WTC11 (cell line): ENCODE results near the gene FEM1C. TPM values are rescaled to one million over a fixed set of nuclear protein-coding genes. Genes with fewer than 3 reads are reported as not detected.

ENCODE experiments used
- ATAC-seq: fragments of 200-7000 bp; cut with Tn5 transposase; 2 replicates; pipeline ENCODE4 v1.10.0; 2021; ENCODE audit warnings: mild to moderate bottlenecking, moderate library complexity
- CTCF ChIA-PET: fragments of 300-600 bp; sonication (Branson Sonifier 250); formaldehyde crosslinking; loops from one replicate; lab custom pipeline; 2021; ENCODE audit warnings: antibody characterized with exemption; lab: Charles Lee
- POLR2A ChIA-PET: fragments of 350-600 bp; sonication (Branson Sonifier 250); formaldehyde crosslinking; loops from one replicate; lab custom pipeline; 2021; ENCODE audit warnings: antibody characterized with exemption; lab: Charles Lee
- DNase-seq: peaks from one replicate; pipeline ENCODE4 v3.0.0; 2021; ENCODE audit warnings: low spot score
- H3K27ac Mint-ChIP-seq: 2 replicates; pipeline ENCODE4 v1.8.0; 2021; ENCODE audit warnings: mixed read lengths
- H3K27me3 Mint-ChIP-seq: 2 replicates; pipeline ENCODE4 v1.8.0; 2021; ENCODE audit warnings: low read depth, mild to moderate bottlenecking, moderate library complexity, mixed read lengths
- H3K36me3 Mint-ChIP-seq: 2 replicates; pipeline ENCODE4 v1.8.0; 2021; ENCODE audit warnings: mixed read lengths
- H3K4me1 Mint-ChIP-seq: 2 replicates; pipeline ENCODE4 v1.8.0; 2022; ENCODE audit warnings: mixed read lengths
- H3K4me3 Mint-ChIP-seq: 2 replicates; pipeline ENCODE4 v1.8.0; 2021; ENCODE audit warnings: mild to moderate bottlenecking, moderate library complexity, mixed read lengths
- H3K9me3 Mint-ChIP-seq: 2 replicates; pipeline ENCODE4 v1.8.0; 2021; ENCODE audit warnings: mixed read lengths
- AFF4 ChIP-seq: sonication (generic); formaldehyde crosslinking; IDR thresholded peaks from 2 replicates; pipeline ENCODE4 v1.8.1; 2023; ENCODE audit warnings: mild to moderate bottlenecking, missing genetic modification reagents, borderline replicate concordance
- ATF3 ChIP-seq: sonication (generic); formaldehyde crosslinking; conservative IDR thresholded peaks from 2 replicates; pipeline ENCODE4 v1.8.1; 2022; ENCODE audit warnings: mild to moderate bottlenecking, missing genetic modification reagents
- ELF4 ChIP-seq: sonication (generic); formaldehyde crosslinking; IDR thresholded peaks from 2 replicates; pipeline ENCODE4 v1.8.1; 2022; ENCODE audit warnings: low read depth, mild to moderate bottlenecking, moderate library complexity, missing genetic modification reagents
- KAT7 ChIP-seq: sonication (generic); formaldehyde crosslinking; IDR thresholded peaks from 2 replicates; pipeline ENCODE4 v1.8.1; 2023; ENCODE audit warnings: missing genetic modification reagents, mild to moderate bottlenecking, borderline replicate concordance
- MYBL2 ChIP-seq: sonication (generic); formaldehyde crosslinking; IDR thresholded peaks from 2 replicates; pipeline ENCODE4 v1.8.1; 2023; ENCODE audit warnings: mild to moderate bottlenecking, moderate library complexity, missing genetic modification reagents
- NR2C2 ChIP-seq: sonication (generic); formaldehyde crosslinking; IDR thresholded peaks from 2 replicates; pipeline ENCODE4 v1.8.0; 2022; ENCODE audit warnings: mild to moderate bottlenecking, missing genetic modification reagents
- NR3C1 ChIP-seq: sonication (generic); formaldehyde crosslinking; conservative IDR thresholded peaks from 2 replicates; pipeline ENCODE4 v1.8.1; 2023; ENCODE audit warnings: low read depth, mild to moderate bottlenecking, missing genetic modification reagents
- OVOL2 ChIP-seq: fragments of 250-450 bp; sonication (Bioruptor Pico); IDR thresholded peaks from 2 replicates; pipeline ENCODE4 v1.9.0; 2021; ENCODE audit warnings: mild to moderate bottlenecking, borderline replicate concordance
- PRDM15 ChIP-seq: sonication (generic); formaldehyde crosslinking; IDR thresholded peaks from 2 replicates; pipeline ENCODE4 v1.8.0; 2022; ENCODE audit warnings: missing genetic modification reagents
- TP53 ChIP-seq: sonication (generic); formaldehyde crosslinking; IDR thresholded peaks from 2 replicates; pipeline ENCODE4 v1.8.1; 2023; ENCODE audit warnings: mild to moderate bottlenecking, missing genetic modification reagents
- ZNF317 ChIP-seq: sonication (generic); formaldehyde crosslinking; IDR thresholded peaks from 2 replicates; pipeline ENCODE4 v1.8.1; 2023; ENCODE audit warnings: low read depth, mild to moderate bottlenecking, moderate library complexity, missing genetic modification reagents, borderline replicate concordance
- ZNF425 ChIP-seq: fragments of 250-450 bp; sonication (Bioruptor Pico); conservative IDR thresholded peaks from 2 replicates; pipeline ENCODE4 v1.9.0; 2021; ENCODE audit warnings: mild to moderate bottlenecking
- ZNF532 ChIP-seq: fragments of 250-450 bp; sonication (Bioruptor Pico); IDR thresholded peaks from 2 replicates; pipeline ENCODE4 v1.9.0; 2021; ENCODE audit warnings: mild to moderate bottlenecking, borderline replicate concordance
- total RNA-seq: library from RNA; stranded (reverse); gene quantifications from 3 replicates; pipeline ENCODE4 v1.2.3, GENCODE V29; 2021
- TF ChIP-seq, protein P1 (sequence below): sonication (generic); formaldehyde crosslinking; IDR thresholded peaks from 2 replicates; pipeline ENCODE4 v1.8.0; 2022; ENCODE audit warnings: mild to moderate bottlenecking, missing genetic modification reagents
- TF ChIP-seq, protein P2 (sequence below): sonication (generic); formaldehyde crosslinking; IDR thresholded peaks from 2 replicates; pipeline ENCODE4 v1.8.1; 2022; ENCODE audit warnings: missing genetic modification reagents, borderline replicate concordance

The FEM1C gene
- total RNA-seq, 1 experiment from 2014 or later, result 13.6 TPM

DNA sequence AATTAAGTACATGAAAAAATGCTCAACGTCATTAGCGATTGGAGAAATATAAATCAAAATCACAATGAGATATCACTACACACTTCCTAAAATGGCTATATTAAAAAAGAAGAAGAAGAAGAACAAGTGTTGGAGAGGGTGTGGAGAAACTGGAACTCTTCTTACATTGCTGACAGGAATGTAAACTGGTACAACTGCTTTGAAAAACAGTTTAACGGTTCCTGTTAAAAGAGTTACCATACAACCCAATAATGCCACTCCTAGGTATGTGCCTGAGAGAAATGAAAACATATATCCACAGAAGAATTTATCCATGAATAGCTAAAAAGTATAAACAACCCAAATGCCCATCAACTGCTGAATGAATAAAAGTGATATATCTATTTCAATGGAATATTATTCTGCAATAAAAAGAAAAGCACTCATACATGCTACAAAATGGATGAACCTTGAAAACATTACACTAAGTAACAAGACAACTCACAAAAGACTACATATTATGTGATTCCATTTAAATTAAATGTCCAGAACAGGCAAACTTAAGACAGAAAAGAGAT lies 9.0 kb downstream of the FEM1C start (continued):
- TF ChIP-seq ELF4 (CRISPR knock-in tag) (no peak), ATF3 (CRISPR knock-in tag) (no peak), MYBL2 (CRISPR knock-in tag) (no peak), NR2C2 (CRISPR knock-in tag) (no peak), ZNF532 (CRISPR knock-in tag) (no peak)
- TF ChIP-seq, protein P1, sequence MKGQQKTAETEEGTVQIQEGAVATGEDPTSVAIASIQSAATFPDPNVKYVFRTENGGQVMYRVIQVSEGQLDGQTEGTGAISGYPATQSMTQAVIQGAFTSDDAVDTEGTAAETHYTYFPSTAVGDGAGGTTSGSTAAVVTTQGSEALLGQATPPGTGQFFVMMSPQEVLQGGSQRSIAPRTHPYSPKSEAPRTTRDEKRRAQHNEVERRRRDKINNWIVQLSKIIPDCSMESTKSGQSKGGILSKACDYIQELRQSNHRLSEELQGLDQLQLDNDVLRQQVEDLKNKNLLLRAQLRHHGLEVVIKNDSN (CRISPR knock-in tag), result no peak
- TF ChIP-seq, protein P2, sequence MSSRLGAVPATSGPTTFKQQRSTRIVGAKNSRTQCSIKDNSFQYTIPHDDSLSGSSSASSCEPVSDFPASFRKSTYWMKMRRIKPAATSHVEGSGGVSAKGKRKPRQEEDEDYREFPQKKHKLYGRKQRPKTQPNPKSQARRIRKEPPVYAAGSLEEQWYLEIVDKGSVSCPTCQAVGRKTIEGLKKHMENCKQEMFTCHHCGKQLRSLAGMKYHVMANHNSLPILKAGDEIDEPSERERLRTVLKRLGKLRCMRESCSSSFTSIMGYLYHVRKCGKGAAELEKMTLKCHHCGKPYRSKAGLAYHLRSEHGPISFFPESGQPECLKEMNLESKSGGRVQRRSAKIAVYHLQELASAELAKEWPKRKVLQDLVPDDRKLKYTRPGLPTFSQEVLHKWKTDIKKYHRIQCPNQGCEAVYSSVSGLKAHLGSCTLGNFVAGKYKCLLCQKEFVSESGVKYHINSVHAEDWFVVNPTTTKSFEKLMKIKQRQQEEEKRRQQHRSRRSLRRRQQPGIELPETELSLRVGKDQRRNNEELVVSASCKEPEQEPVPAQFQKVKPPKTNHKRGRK (CRISPR knock-in tag), result no peak

DNA sequence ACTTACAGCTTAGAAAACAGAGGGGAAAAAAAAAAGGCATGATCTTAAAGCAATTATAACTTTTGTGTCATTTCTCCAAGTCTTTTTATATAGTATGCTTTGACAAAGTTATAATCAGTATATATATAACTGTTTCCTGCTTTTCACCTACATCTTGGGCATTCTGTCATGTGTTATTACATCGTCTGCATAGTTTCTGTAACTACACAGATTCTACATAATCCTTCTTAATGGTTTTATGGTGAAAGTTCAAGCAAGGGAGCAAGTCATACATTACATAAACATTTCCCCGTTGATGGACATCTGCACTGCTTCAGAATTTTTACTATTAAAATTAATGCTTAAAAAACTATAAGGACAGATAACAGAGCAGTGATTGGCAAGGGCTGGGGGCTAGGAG lies 12.1 kb downstream of the FEM1C start:
- no peak for ATAC-seq
- TF ChIP-seq KAT7 (no peak), ATF3 (CRISPR knock-in tag) (no peak), TP53 (no peak), NR3C1 (CRISPR knock-in tag) (no peak), PRDM15 (CRISPR knock-in tag) (no peak), OVOL2 (CRISPR knock-in tag) (no peak), ZNF425 (CRISPR knock-in tag) (no peak), ZNF317 (CRISPR knock-in tag) (no peak), NR2C2 (CRISPR knock-in tag) (no peak), AFF4 (no peak)

More for the DNA sequence above, 12.1 kb downstream of the FEM1C start:
- Mint-ChIP-seq H3K9me3 (no peaks in the 10 kb centered on the region), H3K27ac (no peak overlapping the region), H3K36me3 (peaks cover 21% of the 10 kb centered on the region), H3K4me3 (no peak overlapping the region), H3K27me3 (no peaks in the 10 kb centered on the region), H3K4me1 (peaks cover 46% of the 10 kb centered on the region)
- CTCF ChIA-PET, result no interaction called here
- no peak for DNase-seq
- POLR2A ChIA-PET, result interaction anchor here (0.6 kb wide), 1 partner anchor 77 kb away, joined by 3 read pairs; no protein-coding TSS in a partner anchor
